ENCODE measurements around the gene ARSG.

- TF ChIP-seq EZH2phosphoT487 (IDR thresholded peaks at IDR 0.05; ENCODE audit: unreplicated experiment) (no peak), CTCF (conservative IDR thresholded peaks at IDR 0.05; ENCODE audit: low read depth in 2 of 2) (no peak), ZNF462 (CRISPR knock-in tag; IDR thresholded peaks at IDR 0.05) (no peak), CREB1 (CRISPR knock-in tag; IDR thresholded peaks at IDR 0.05; ENCODE audit: low read depth) (no peak), POLR2AphosphoS5 (IDR thresholded peaks at IDR 0.05; ENCODE audit: low read depth) (no peak), EZH2 (IDR thresholded peaks at IDR 0.05; ENCODE audit: low read depth, unreplicated experiment) (no peak), STAT1 (IDR thresholded peaks at IDR 0.05; ENCODE audit: unreplicated experiment) (no peak), JUNB (IDR thresholded peaks at IDR 0.05; ENCODE audit: unreplicated experiment) (no peak)
- TF ChIP-seq, protein P1, sequence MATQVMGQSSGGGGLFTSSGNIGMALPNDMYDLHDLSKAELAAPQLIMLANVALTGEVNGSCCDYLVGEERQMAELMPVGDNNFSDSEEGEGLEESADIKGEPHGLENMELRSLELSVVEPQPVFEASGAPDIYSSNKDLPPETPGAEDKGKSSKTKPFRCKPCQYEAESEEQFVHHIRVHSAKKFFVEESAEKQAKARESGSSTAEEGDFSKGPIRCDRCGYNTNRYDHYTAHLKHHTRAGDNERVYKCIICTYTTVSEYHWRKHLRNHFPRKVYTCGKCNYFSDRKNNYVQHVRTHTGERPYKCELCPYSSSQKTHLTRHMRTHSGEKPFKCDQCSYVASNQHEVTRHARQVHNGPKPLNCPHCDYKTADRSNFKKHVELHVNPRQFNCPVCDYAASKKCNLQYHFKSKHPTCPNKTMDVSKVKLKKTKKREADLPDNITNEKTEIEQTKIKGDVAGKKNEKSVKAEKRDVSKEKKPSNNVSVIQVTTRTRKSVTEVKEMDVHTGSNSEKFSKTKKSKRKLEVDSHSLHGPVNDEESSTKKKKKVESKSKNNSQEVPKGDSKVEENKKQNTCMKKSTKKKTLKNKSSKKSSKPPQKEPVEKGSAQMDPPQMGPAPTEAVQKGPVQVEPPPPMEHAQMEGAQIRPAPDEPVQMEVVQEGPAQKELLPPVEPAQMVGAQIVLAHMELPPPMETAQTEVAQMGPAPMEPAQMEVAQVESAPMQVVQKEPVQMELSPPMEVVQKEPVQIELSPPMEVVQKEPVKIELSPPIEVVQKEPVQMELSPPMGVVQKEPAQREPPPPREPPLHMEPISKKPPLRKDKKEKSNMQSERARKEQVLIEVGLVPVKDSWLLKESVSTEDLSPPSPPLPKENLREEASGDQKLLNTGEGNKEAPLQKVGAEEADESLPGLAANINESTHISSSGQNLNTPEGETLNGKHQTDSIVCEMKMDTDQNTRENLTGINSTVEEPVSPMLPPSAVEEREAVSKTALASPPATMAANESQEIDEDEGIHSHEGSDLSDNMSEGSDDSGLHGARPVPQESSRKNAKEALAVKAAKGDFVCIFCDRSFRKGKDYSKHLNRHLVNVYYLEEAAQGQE (IDR thresholded peaks at IDR 0.05; ENCODE audit: unreplicated experiment) = no peak
- TF ChIP-seq, protein P2, sequence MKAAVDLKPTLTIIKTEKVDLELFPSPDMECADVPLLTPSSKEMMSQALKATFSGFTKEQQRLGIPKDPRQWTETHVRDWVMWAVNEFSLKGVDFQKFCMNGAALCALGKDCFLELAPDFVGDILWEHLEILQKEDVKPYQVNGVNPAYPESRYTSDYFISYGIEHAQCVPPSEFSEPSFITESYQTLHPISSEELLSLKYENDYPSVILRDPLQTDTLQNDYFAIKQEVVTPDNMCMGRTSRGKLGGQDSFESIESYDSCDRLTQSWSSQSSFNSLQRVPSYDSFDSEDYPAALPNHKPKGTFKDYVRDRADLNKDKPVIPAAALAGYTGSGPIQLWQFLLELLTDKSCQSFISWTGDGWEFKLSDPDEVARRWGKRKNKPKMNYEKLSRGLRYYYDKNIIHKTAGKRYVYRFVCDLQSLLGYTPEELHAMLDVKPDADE (IDR thresholded peaks at IDR 0.05) = no peak
These were observed 7.3 kb downstream of the ARSG start for GRCh38 chr17:68298601-68299000.
